OCI-LY7 (cell line): ENCODE data around the gene MFAP2.

Experiments
- EZH2phosphoT487 ChIP-seq: fragments of 200-600 bp; sonication (generic); IDR thresholded peaks from 2 replicates; pipeline ENCODE4 v1.6.1; 2018; ENCODE audit warnings: low read depth, borderline replicate concordance, mild to moderate bottlenecking, mixed run types, antibody characterized with exemption, low read length, moderate library complexity, mixed read lengths
- TF ChIP-seq, protein P1 (sequence below): fragments of 200-600 bp; sonication (generic); conservative IDR thresholded peaks from 2 replicates; pipeline ENCODE4 v1.5.1; 2014; ENCODE audit warnings: mild to moderate bottlenecking, antibody characterized with exemption, low read length, moderate library complexity, mixed read lengths

DNA sequence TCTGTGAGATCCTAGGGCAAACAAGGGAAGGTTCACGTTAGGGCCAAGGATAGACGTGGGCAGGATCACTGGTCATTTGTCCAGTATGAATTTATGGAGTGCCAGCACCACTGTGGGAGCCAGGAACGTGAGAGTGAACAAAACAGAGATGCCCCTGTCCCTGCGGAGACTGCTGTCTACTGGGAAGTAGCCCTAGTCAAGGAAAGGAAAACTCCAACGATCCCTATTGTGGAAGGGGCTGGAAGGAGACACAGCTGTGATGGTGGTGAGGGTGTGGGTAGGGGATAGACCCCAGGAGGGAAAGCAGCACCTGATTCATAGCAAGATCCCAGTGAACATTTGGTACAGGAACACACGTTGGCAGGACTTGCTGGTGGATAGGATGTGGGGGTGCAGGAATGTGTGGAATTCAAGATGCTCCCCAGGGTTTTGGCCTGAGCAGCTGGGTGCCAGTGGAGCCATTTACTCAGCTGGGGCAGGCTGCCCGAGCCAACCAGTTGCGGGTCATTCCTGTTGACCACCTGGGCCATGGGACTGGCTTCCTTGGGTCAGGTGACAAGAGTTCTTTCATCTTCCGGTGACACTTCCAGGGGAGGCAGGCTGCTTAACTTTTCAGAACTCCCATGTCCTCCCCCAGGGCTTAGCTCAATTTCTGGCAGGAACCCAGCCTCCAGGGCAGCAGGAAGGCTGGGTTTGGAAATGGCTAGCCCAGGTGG is 32.5 kb upstream of the MFAP2 start:
- TF ChIP-seq, protein P1, sequence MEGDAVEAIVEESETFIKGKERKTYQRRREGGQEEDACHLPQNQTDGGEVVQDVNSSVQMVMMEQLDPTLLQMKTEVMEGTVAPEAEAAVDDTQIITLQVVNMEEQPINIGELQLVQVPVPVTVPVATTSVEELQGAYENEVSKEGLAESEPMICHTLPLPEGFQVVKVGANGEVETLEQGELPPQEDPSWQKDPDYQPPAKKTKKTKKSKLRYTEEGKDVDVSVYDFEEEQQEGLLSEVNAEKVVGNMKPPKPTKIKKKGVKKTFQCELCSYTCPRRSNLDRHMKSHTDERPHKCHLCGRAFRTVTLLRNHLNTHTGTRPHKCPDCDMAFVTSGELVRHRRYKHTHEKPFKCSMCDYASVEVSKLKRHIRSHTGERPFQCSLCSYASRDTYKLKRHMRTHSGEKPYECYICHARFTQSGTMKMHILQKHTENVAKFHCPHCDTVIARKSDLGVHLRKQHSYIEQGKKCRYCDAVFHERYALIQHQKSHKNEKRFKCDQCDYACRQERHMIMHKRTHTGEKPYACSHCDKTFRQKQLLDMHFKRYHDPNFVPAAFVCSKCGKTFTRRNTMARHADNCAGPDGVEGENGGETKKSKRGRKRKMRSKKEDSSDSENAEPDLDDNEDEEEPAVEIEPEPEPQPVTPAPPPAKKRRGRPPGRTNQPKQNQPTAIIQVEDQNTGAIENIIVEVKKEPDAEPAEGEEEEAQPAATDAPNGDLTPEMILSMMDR, result no peak
- TF ChIP-seq EZH2phosphoT487, result no peak
